C4-2B (cell line): ENCODE measurements around the gene PNLIPRP3.

Experiments
- ZFX ChIP-seq: fragments of 450-650 bp; IDR thresholded peaks from 2 replicates; pipeline ENCODE4 v1.6.1; 2017
- TF ChIP-seq, protein P1 (sequence below): fragments of 450-650 bp; conservative IDR thresholded peaks from 2 replicates; pipeline ENCODE4 v1.5.1; 2017; ENCODE audit warnings: mild to moderate bottlenecking

DNA sequence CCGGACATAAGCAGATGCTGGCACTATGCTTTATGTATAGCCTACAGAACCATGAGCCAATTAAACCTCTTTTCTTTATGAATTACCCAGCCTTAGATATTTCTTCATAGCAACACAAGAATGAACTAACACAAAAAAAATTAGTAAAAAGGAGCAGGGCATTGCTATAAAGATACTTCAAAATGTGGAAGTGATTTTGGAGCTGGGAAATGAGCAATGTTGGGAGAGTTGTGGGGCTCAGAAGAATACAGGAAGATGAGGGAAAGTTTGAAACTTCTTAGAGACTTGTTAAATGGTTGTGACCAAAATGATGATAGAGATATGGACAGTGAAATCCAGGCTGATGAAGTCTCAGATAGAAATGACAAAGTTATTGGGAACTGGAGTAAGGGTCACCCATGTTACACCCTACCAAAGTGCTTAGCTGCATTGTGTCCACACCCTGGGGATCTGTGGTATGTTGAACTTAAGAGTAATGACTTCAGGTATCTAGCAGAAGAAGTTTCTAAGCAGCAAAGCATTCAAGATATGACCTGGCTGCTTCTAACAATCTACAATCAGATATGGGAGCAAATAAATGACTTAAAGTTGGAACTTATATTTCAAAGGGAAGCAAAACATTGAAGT lies 24.2 kb downstream of the PNLIPRP3 start:
- TF ChIP-seq, protein P1, sequence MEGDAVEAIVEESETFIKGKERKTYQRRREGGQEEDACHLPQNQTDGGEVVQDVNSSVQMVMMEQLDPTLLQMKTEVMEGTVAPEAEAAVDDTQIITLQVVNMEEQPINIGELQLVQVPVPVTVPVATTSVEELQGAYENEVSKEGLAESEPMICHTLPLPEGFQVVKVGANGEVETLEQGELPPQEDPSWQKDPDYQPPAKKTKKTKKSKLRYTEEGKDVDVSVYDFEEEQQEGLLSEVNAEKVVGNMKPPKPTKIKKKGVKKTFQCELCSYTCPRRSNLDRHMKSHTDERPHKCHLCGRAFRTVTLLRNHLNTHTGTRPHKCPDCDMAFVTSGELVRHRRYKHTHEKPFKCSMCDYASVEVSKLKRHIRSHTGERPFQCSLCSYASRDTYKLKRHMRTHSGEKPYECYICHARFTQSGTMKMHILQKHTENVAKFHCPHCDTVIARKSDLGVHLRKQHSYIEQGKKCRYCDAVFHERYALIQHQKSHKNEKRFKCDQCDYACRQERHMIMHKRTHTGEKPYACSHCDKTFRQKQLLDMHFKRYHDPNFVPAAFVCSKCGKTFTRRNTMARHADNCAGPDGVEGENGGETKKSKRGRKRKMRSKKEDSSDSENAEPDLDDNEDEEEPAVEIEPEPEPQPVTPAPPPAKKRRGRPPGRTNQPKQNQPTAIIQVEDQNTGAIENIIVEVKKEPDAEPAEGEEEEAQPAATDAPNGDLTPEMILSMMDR = no peak
- no peak for TF ChIP-seq ZFX
